ENCODE results near the gene NPS.
A peak's percentile ranks its signal among the peaks of the same experiment; 100 is the strongest.

NPS gene

GRCh38 chr10:127579640-127580039 is 30.5 kb downstream of the NPS start:
- H3K27ac ChIP-seq, result no peak overlapping the region
- H3K4me3 ChIP-seq, result no peak overlapping the region
- peaks cover 7 to 15% (median 8%) of the 10 kb centered on the region in 10 experiments; a peak in 17 of 20 replicates for H3K4me1 ChIP-seq
- H3K9me3 ChIP-seq (replicated peaks in 1 of 11), result no peaks in the 10 kb centered on the region
- no peak overlapping the region for H3K9ac ChIP-seq
- H3K4me2 ChIP-seq, result no peak overlapping the region
- H4K20me1 ChIP-seq, result no peaks in the 10 kb centered on the region
- no peak for TF ChIP-seq Cebpa-rat (IDR thresholded peaks at IDR 0.05)
- no peaks in the 10 kb centered on the region for H3K27me3 ChIP-seq
- no peaks in the 10 kb centered on the region for H3K36me3 ChIP-seq

DNA sequence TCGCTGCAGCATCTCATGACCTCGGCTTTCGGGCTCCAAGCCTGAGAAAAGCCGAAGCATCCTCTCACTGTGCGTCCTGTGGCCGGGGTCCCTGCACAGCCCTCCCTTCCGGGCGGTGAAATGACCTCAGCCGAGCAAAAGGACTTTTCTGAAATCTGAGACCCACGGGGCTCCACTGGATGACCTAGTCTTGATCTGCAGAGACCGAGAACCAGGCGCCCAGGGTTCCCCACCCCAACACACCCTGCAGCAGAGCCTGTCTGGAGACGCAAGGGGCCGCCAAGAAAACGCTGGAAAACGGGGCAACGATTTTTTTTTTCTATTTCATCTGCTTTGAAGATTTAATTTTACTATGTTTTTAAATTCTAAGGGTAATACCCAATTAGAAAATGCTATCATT is 31.7 kb downstream of the NPS start:
- Histone ChIP-seq H3K9ac (no peak overlapping the region), H4K20me1 (no peaks in the 10 kb centered on the region), H3K4me3 (no peak overlapping the region), H3K36me3 (no peaks in the 10 kb centered on the region), H3K9me3 (replicated peaks in 1 of 11) (peaks cover 0 to 7% (median 1%) of the 10 kb centered on the region in 11 experiments; a peak in 17 of 22 replicates), H3K4me2 (no peak overlapping the region), H3K27me3 (no peaks in the 10 kb centered on the region), H3K4me1 (peaks cover 7 to 15% (median 8%) of the 10 kb centered on the region in 10 experiments; a peak in 17 of 20 replicates), H3K27ac (no peak overlapping the region)
- TF ChIP-seq Cebpa-rat (IDR thresholded peaks at IDR 0.05), result no peak

GRCh38 chr10:127585519-127586023 is 36.5 kb downstream of the NPS start:
- no peaks in the 10 kb centered on the region for H4K20me1 ChIP-seq
- no peak overlapping the region for H3K9ac ChIP-seq
- H3K4me1 ChIP-seq, result peaks cover 0 to 29% (median 4%) of the 10 kb centered on the region in 10 experiments; a peak in 9 of 20 replicates
- no peaks in the 10 kb centered on the region for H3K27me3 ChIP-seq
- no peak overlapping the region for H3K4me3 ChIP-seq
- no peak overlapping the region for H3K4me2 ChIP-seq
- no peak overlapping the region for H3K27ac ChIP-seq
- peaks cover 6 to 16% (median 9%) of the 10 kb centered on the region in 11 experiments; a peak in 21 of 22 replicates for H3K9me3 ChIP-seq (replicated peaks in 1 of 11)
- TF ChIP-seq Cebpa-rat (IDR thresholded peaks at IDR 0.05), result no peak
- no peaks in the 10 kb centered on the region for H3K36me3 ChIP-seq

- TF ChIP-seq Cebpa-rat (IDR thresholded peaks at IDR 0.05), result no peak
- Histone ChIP-seq H3K9me3 (replicated peaks in 1 of 11) (peaks cover 6 to 16% (median 9%) of the 10 kb centered on the region in 11 experiments; a peak in 21 of 22 replicates), H3K36me3 (no peaks in the 10 kb centered on the region)
These were observed 38.7 kb downstream of the NPS start for GRCh38 chr10:127587668-127588365.

DNA sequence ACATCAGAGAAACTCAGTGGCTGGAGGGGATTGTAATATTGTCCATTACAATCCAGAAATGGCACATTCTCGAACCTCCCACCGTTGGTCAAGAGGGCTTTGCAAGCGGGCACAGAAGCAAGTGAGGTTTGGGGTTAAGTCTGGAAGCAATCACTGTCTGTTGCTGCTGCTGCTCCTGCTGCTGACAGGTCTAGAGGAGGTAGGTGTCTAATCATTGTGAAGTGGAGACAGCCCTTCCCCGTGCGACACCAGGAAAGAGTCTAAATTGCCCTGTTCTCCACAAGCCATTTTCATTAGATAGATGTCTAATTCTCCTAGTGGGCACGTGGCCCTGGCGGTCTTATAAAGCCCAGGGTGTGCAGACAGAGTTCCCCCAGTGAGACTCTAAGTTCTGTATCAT is 43.5 kb downstream of the NPS start:
- Histone ChIP-seq H3K4me2 (no peak overlapping the region), H4K20me1 (no peaks in the 10 kb centered on the region), H3K27me3 (no peaks in the 10 kb centered on the region), H3K27ac (no peak overlapping the region), H3K4me3 (no peak overlapping the region), H3K9ac (no peak overlapping the region), H3K9me3 (replicated peaks in 1 of 11) (no peaks in the 10 kb centered on the region; a peak in 1 of 22 replicates), H3K4me1 (peaks cover 0 to 12% (median 1%) of the 10 kb centered on the region in 10 experiments; a peak in 8 of 20 replicates), H3K36me3 (no peaks in the 10 kb centered on the region)
- TF ChIP-seq Cebpa-rat (IDR thresholded peaks at IDR 0.05), result no peak

More at GRCh38 chr10:127587668-127588365, 38.7 kb downstream of the NPS start:
- H3K27me3 ChIP-seq, result no peaks in the 10 kb centered on the region
- H3K4me3 ChIP-seq, result no peak overlapping the region; a peak in 1 of 20 replicates
- peak overlapping the region in 6 of 11 experiments; percentile 7 to 81 (median 57); a peak in 9 of 22 replicates for H3K4me2 ChIP-seq
- peaks cover 0 to 29% (median 4%) of the 10 kb centered on the region in 10 experiments; a peak in 9 of 20 replicates for H3K4me1 ChIP-seq
- no peaks in the 10 kb centered on the region for H4K20me1 ChIP-seq
- peak overlapping the region in 3 of 11 experiments; percentile 6 to 45 (median 12); a peak in 3 of 22 replicates for H3K9ac ChIP-seq
- peak overlapping the region in 5 of 11 experiments; percentile 37 to 70 (median 59); a peak in 8 of 22 replicates for H3K27ac ChIP-seq

- Histone ChIP-seq H3K4me2 (no peak overlapping the region), H4K20me1 (no peaks in the 10 kb centered on the region), H3K27ac (no peak overlapping the region), H3K9me3 (replicated peaks in 1 of 11) (no peaks in the 10 kb centered on the region), H3K36me3 (no peaks in the 10 kb centered on the region), H3K9ac (no peak overlapping the region), H3K4me1 (no peaks in the 10 kb centered on the region), H3K4me3 (no peak overlapping the region), H3K27me3 (no peaks in the 10 kb centered on the region)
- TF ChIP-seq Cebpa-rat (IDR thresholded peaks at IDR 0.05), result no peak
These were observed 51.4 kb downstream of the NPS start for GRCh38 chr10:127600479-127600878.

Measured in BLaER1 treated with 17β-estradiol and CSF1 and Interleukin-3, amounts not matched to agents 10 nM and 100 nM (cell line).